HEK293 (cell line): ENCODE results near the gene LIN54.

Source experiments
- CTCF ChIA-PET: fragments of 350-600 bp; formaldehyde crosslinking; extraction: SDS; loops from one replicate; lab custom pipeline; 2021; ENCODE audit warnings: antibody characterized with exemption; lab: Yijun Ruan, JAX
- POLR2A ChIA-PET: fragments of 300-600 bp; formaldehyde crosslinking; extraction: SDS; loops from one replicate; lab custom pipeline; 2020; ENCODE audit warnings: antibody characterized with exemption, inconsistent platforms; lab: Yijun Ruan, JAX
- H3K27ac ChIP-seq: fragments of 200-500 bp; sonication (Bioruptor generic); 2 replicates; pipeline ENCODE4 v1.5.1; 2014; ENCODE audit warnings: low read depth, low read length, control low read depth, inconsistent platforms; ENCODE audit errors: extremely low read depth
- H3K36me3 ChIP-seq, 2 experiments: fragments of 200-500 bp in 1 of 2; sonication (Bioruptor generic) in 1 of 2; 1 replicate in 1 of 2; 2 replicates in 1 of 2; pipeline ENCODE4 v1.5.1; 2014 to 2017; ENCODE audit warnings: inconsistent platforms in 2 of 2, low read length in 2 of 2; ENCODE audit not compliant: control insufficient read depth in 2 of 2, insufficient read depth in 1 of 2
- H3K4me1 ChIP-seq: fragments of 200-500 bp; sonication (Bioruptor generic); 2 replicates; pipeline ENCODE4 v1.5.1; 2014; ENCODE audit warnings: mild to moderate bottlenecking, low read length, inconsistent platforms; ENCODE audit not compliant: control insufficient read depth, insufficient read depth
- H3K4me3 ChIP-seq: 2 replicates; pipeline ENCODE4 v1.5.1; 2011; ENCODE audit warnings: low read depth, mild to moderate bottlenecking, control low read depth, low read length, moderate library complexity
- H3K9me3 ChIP-seq: fragments of 200-500 bp; sonication (Bioruptor generic); 2 replicates; pipeline ENCODE4 v1.5.1; 2014; ENCODE audit warnings: low read depth, low read length, inconsistent platforms; ENCODE audit not compliant: control insufficient read depth, insufficient read depth
- BCL6B ChIP-seq: fragments of 450-650 bp; formaldehyde crosslinking; IDR thresholded peaks from 2 replicates; pipeline ENCODE4 v1.5.1; 2017; ENCODE audit warnings: missing biosample characterization, missing genetic modification characterization
- PRDM1 ChIP-seq: fragments of 450-650 bp; formaldehyde crosslinking; IDR thresholded peaks from 2 replicates; pipeline ENCODE4; 2016; ENCODE audit warnings: missing biosample characterization, missing genetic modification characterization
- SCRT1 ChIP-seq: fragments of 450-650 bp; formaldehyde crosslinking; IDR thresholded peaks from 2 replicates; pipeline ENCODE4 v1.5.1; 2016; ENCODE audit warnings: missing biosample characterization, missing genetic modification characterization, borderline replicate concordance
- ZBTB17 ChIP-seq: fragments of 450-650 bp; formaldehyde crosslinking; IDR thresholded peaks from 2 replicates; pipeline ENCODE4 v1.5.1; 2016; ENCODE audit warnings: missing biosample characterization, missing genetic modification characterization
- ZNF10 ChIP-seq: fragments of 450-650 bp; formaldehyde crosslinking; IDR thresholded peaks from 2 replicates; pipeline ENCODE4 v1.5.1; 2017; ENCODE audit warnings: missing biosample characterization, missing genetic modification characterization
- ZNF148 ChIP-seq: fragments of 450-650 bp; formaldehyde crosslinking; IDR thresholded peaks from 2 replicates; pipeline ENCODE4 v1.5.0; 2017; ENCODE audit warnings: missing biosample characterization, missing genetic modification characterization, borderline replicate concordance
- ZNF184 ChIP-seq: fragments of 450-650 bp; IDR thresholded peaks from 2 replicates; pipeline ENCODE4 v1.5.1; 2018; ENCODE audit warnings: missing biosample characterization, mild to moderate bottlenecking, missing genetic modification characterization
- ZNF202 ChIP-seq: fragments of 450-650 bp; formaldehyde crosslinking; IDR thresholded peaks from 2 replicates; pipeline ENCODE4 v1.5.1; 2016; ENCODE audit warnings: missing biosample characterization, missing genetic modification characterization, borderline replicate concordance
- ZNF280D ChIP-seq: fragments of 450-650 bp; formaldehyde crosslinking; IDR thresholded peaks from 2 replicates; pipeline ENCODE4 v1.5.1; 2016; ENCODE audit warnings: missing biosample characterization, missing genetic modification characterization
- ZNF341 ChIP-seq: fragments of 450-650 bp; formaldehyde crosslinking; IDR thresholded peaks from 2 replicates; pipeline ENCODE4; 2016; ENCODE audit warnings: low read depth, missing biosample characterization, missing genetic modification characterization
- ZNF394 ChIP-seq: fragments of 450-650 bp; formaldehyde crosslinking; IDR thresholded peaks from 2 replicates; pipeline ENCODE4 v1.5.1; 2016; ENCODE audit warnings: missing biosample characterization, missing genetic modification characterization, mild to moderate bottlenecking, moderate library complexity, borderline replicate concordance
- ZNF521 ChIP-seq: fragments of 450-650 bp; formaldehyde crosslinking; IDR thresholded peaks from 2 replicates; pipeline ENCODE4 v1.5.1; 2017; ENCODE audit warnings: missing biosample characterization, mild to moderate bottlenecking, missing genetic modification characterization
- ZNF600 ChIP-seq: fragments of 450-650 bp; formaldehyde crosslinking; IDR thresholded peaks from 2 replicates; pipeline ENCODE4 v1.5.1; 2016; ENCODE audit warnings: missing biosample characterization, missing genetic modification characterization
- ZNF610 ChIP-seq: fragments of 450-650 bp; formaldehyde crosslinking; IDR thresholded peaks from 2 replicates; pipeline ENCODE4 v1.5.1; 2016; ENCODE audit warnings: missing biosample characterization, missing genetic modification characterization, borderline replicate concordance
- ZNF645 ChIP-seq: fragments of 450-650 bp; formaldehyde crosslinking; IDR thresholded peaks from 2 replicates; pipeline ENCODE4; 2016; ENCODE audit warnings: missing biosample characterization, missing genetic modification characterization
- ZSCAN18 ChIP-seq: fragments of 450-650 bp; formaldehyde crosslinking; IDR thresholded peaks from 2 replicates; pipeline ENCODE4 v1.5.1; 2016; ENCODE audit warnings: missing biosample characterization, missing genetic modification characterization
- ZSCAN5A ChIP-seq: fragments of 450-650 bp; formaldehyde crosslinking; IDR thresholded peaks from 2 replicates; pipeline ENCODE4 v1.5.1; 2016; ENCODE audit warnings: missing biosample characterization, missing genetic modification characterization

Gene LIN54

GRCh38 chr4:82896755-82897154 is 113.9 kb downstream of the LIN54 start (continued):
- TF ChIP-seq BCL6B (tag by site-specific recombination): no peak
- no peak for TF ChIP-seq ZNF600 (tag by site-specific recombination)
- TF ChIP-seq ZNF202: no peak
- no peak for TF ChIP-seq ZNF280D (tag by site-specific recombination)
- no peak for TF ChIP-seq ZNF341 (tag by site-specific recombination)
- TF ChIP-seq ZSCAN18 (tag by site-specific recombination): no peak

GRCh38 chr4:82893942-82894341 is 116.7 kb downstream of the LIN54 start:
- Histone ChIP-seq H3K36me3 (peaks cover 18 to 60% of the 10 kb centered on the region in 2 experiments), H3K27ac (no peak overlapping the region), H3K4me1 (peaks cover 4% of the 10 kb centered on the region; the same call in 1 of the 2 replicates), H3K4me3 (no peak overlapping the region), H3K9me3 (no peaks in the 10 kb centered on the region)
- ChIA-PET CTCF (no interaction called here), POLR2A (no interaction called here)
- no peak for TF ChIP-seq SCRT1 (tag by site-specific recombination)
- TF ChIP-seq ZNF610: no peak
- TF ChIP-seq ZNF184 (tag by site-specific recombination): no peak
- TF ChIP-seq ZNF521 (tag by site-specific recombination): no peak

- H3K4me3 ChIP-seq: no peak overlapping the region
- peaks cover 4% of the 10 kb centered on the region; the same call in 1 of the 2 replicates for H3K4me1 ChIP-seq
- CTCF ChIA-PET: interaction anchor here (1.1 kb wide), 1 partner anchor 40 kb away, joined by 4 read pairs; no protein-coding TSS in a partner anchor
- no peaks in the 10 kb centered on the region for H3K9me3 ChIP-seq
- H3K27ac ChIP-seq: no peak overlapping the region
- peak; percentile 77 for TF ChIP-seq PRDM1 (tag by site-specific recombination)
- TF ChIP-seq ZNF10 (tag by site-specific recombination): no peak
- TF ChIP-seq, all 188 proteins: peak for 1
- H3K36me3 ChIP-seq: peaks cover 18 to 45% of the 10 kb centered on the region in 2 experiments
- POLR2A ChIA-PET: interaction anchor here (1.1 kb wide), 1 partner anchor 119 kb away, joined by 3 read pairs; no protein-coding TSS in a partner anchor
These were observed 118.2 kb downstream of the LIN54 start for GRCh38 chr4:82892467-82892802.

- peaks cover 4% of the 10 kb centered on the region; the same call in 1 of the 2 replicates for H3K4me1 ChIP-seq
- H3K36me3 ChIP-seq: peaks cover 18 to 40% of the 10 kb centered on the region in 2 experiments
- CTCF ChIA-PET: interaction anchor here (0.7 to 1.1 kb wide), 2 partner anchors 40 to 861 kb away, joined by 3 to 4 read pairs; no protein-coding TSS in a partner anchor
- TF ChIP-seq ZSCAN5A (no peak), ZBTB17 (tag by site-specific recombination) (no peak), ZNF148 (tag by site-specific recombination) (no peak), ZNF645 (tag by site-specific recombination) (no peak), ZNF394 (tag by site-specific recombination) (no peak)
These were observed 118.7 kb downstream of the LIN54 start for GRCh38 chr4:82891707-82892466.

More at GRCh38 chr4:82891707-82892466, 118.7 kb downstream of the LIN54 start:
- peak overlapping the region; percentile 91 for H3K27ac ChIP-seq
- H3K4me3 ChIP-seq: peak overlapping the region; percentile 81
- H3K9me3 ChIP-seq: no peaks in the 10 kb centered on the region
- POLR2A ChIA-PET: interaction anchor here (1.1 kb wide), 1 partner anchor 120 kb away, joined by 3 read pairs; no protein-coding TSS in a partner anchor
